H1 (cell line): ENCODE data around the gene ADRB2. TPM values are rescaled to one million over a fixed set of nuclear protein-coding genes. Genes with fewer than 3 reads are reported as not detected.

Experiments used
- CHD2 ChIP-seq: IDR thresholded peaks from 2 replicates; pipeline ENCODE4 v1.6.1; 2012; ENCODE audit warnings: low read length, improper control_type of control experiment
- polyA plus RNA-seq, 7 experiments: library from polyadenylated mRNA; depleted of rRNA in 3 of 7; stranded (reverse) in 5 of 7; unstranded in 2 of 7; fragments of >200 nt in 5 of 7; fragments of 200-250 nt in 2 of 7; gene quantifications; 1 replicate in 5 of 7; 2 replicates in 1 of 7; 4 replicates in 1 of 7; pipeline versions ENCODE4 v1.2.1 to v1.2.3, GENCODE V29; 2011 to 2013; ENCODE audit warnings: missing spikeins in 2 of 7, mixed read lengths in 2 of 7
- total RNA-seq: library from RNA; stranded (reverse); fragmentation: NEBNext Ultra II Directional; extraction: Animal tissue kit (Norgen Biotek cat#: 25700); gene quantifications from 2 replicates; pipeline ENCODE4 v1.2.1, GENCODE V29; 2021
- TF ChIP-seq, protein P1 (sequence below): fragments of 300-600 bp; sonication (generic); IDR thresholded peaks from 2 replicates; pipeline ENCODE4 v1.7.1; 2012; ENCODE audit warnings: low read length, moderate library complexity, mild to moderate bottlenecking, inconsistent platforms; ENCODE audit not compliant: insufficient replicate concordance

ADRB2 gene
- total and polyA plus RNA-seq, 2 of the 8 experiments (the other 6 are each of a cell fraction or from before 2014, with no cell fraction given) = 0.65 to 0.77 TPM

DNA sequence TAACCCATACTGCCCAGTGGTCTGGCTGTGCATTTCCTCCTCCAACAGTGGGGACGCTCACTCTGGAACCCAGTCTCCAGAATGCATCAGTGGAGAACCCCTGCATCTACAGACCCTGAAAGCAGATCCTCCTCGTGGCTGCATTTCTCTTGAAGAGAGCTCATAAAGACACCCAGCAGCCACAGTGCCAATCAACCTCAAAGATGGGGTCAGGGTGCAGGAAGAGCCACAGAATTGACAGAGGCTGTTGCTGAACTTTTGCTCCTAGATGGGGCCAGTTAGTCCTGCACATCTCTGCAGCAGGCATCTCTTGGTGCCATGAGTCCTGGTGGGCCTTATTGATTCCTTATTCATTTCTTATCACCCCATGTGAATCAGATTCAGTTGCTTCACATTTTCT is 39.6 kb downstream of the ADRB2 start (continued):
- TF ChIP-seq, protein P1, sequence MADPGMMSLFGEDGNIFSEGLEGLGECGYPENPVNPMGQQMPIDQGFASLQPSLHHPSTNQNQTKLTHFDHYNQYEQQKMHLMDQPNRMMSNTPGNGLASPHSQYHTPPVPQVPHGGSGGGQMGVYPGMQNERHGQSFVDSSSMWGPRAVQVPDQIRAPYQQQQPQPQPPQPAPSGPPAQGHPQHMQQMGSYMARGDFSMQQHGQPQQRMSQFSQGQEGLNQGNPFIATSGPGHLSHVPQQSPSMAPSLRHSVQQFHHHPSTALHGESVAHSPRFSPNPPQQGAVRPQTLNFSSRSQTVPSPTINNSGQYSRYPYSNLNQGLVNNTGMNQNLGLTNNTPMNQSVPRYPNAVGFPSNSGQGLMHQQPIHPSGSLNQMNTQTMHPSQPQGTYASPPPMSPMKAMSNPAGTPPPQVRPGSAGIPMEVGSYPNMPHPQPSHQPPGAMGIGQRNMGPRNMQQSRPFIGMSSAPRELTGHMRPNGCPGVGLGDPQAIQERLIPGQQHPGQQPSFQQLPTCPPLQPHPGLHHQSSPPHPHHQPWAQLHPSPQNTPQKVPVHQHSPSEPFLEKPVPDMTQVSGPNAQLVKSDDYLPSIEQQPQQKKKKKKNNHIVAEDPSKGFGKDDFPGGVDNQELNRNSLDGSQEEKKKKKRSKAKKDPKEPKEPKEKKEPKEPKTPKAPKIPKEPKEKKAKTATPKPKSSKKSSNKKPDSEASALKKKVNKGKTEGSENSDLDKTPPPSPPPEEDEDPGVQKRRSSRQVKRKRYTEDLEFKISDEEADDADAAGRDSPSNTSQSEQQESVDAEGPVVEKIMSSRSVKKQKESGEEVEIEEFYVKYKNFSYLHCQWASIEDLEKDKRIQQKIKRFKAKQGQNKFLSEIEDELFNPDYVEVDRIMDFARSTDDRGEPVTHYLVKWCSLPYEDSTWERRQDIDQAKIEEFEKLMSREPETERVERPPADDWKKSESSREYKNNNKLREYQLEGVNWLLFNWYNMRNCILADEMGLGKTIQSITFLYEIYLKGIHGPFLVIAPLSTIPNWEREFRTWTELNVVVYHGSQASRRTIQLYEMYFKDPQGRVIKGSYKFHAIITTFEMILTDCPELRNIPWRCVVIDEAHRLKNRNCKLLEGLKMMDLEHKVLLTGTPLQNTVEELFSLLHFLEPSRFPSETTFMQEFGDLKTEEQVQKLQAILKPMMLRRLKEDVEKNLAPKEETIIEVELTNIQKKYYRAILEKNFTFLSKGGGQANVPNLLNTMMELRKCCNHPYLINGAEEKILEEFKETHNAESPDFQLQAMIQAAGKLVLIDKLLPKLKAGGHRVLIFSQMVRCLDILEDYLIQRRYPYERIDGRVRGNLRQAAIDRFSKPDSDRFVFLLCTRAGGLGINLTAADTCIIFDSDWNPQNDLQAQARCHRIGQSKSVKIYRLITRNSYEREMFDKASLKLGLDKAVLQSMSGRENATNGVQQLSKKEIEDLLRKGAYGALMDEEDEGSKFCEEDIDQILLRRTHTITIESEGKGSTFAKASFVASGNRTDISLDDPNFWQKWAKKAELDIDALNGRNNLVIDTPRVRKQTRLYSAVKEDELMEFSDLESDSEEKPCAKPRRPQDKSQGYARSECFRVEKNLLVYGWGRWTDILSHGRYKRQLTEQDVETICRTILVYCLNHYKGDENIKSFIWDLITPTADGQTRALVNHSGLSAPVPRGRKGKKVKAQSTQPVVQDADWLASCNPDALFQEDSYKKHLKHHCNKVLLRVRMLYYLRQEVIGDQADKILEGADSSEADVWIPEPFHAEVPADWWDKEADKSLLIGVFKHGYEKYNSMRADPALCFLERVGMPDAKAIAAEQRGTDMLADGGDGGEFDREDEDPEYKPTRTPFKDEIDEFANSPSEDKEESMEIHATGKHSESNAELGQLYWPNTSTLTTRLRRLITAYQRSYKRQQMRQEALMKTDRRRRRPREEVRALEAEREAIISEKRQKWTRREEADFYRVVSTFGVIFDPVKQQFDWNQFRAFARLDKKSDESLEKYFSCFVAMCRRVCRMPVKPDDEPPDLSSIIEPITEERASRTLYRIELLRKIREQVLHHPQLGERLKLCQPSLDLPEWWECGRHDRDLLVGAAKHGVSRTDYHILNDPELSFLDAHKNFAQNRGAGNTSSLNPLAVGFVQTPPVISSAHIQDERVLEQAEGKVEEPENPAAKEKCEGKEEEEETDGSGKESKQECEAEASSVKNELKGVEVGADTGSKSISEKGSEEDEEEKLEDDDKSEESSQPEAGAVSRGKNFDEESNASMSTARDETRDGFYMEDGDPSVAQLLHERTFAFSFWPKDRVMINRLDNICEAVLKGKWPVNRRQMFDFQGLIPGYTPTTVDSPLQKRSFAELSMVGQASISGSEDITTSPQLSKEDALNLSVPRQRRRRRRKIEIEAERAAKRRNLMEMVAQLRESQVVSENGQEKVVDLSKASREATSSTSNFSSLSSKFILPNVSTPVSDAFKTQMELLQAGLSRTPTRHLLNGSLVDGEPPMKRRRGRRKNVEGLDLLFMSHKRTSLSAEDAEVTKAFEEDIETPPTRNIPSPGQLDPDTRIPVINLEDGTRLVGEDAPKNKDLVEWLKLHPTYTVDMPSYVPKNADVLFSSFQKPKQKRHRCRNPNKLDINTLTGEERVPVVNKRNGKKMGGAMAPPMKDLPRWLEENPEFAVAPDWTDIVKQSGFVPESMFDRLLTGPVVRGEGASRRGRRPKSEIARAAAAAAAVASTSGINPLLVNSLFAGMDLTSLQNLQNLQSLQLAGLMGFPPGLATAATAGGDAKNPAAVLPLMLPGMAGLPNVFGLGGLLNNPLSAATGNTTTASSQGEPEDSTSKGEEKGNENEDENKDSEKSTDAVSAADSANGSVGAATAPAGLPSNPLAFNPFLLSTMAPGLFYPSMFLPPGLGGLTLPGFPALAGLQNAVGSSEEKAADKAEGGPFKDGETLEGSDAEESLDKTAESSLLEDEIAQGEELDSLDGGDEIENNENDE = no peak
- TF ChIP-seq CHD2 = no peak
